ENCODE results near the gene NCLN.
A peak's percentile ranks its signal among the peaks of the same experiment; 100 is the strongest.

NCLN gene

GRCh38 chr19:3208317-3209207 lies 22.8 kb downstream of the NCLN start:
- Histone ChIP-seq H2AFZ (ENCODE audit: low read length) (no peak overlapping the region), H3K9ac (ENCODE audit: low read length) (no peak overlapping the region), H3K27me3 (ENCODE audit: insufficient read depth, low read length) (no peaks in the 10 kb centered on the region), H3K9me3 (ENCODE audit: low read length) (no peaks in the 10 kb centered on the region), H3K36me3 (ENCODE audit: insufficient read depth, low read length) (peaks cover 37% of the 10 kb centered on the region), H4K20me1 (ENCODE audit: insufficient read depth, low read length) (no peaks in the 10 kb centered on the region), H3K79me2 (ENCODE audit: insufficient read depth, low read length) (no peaks in the 10 kb centered on the region), H3K4me3 (ENCODE audit: low read depth, low read length, poor library complexity, severe bottlenecking) (no peak overlapping the region), H3K9me2 (ENCODE audit: low read depth, low read length) (no peaks in the 10 kb centered on the region), H3K4me2 (ENCODE audit: low read length) (no peak overlapping the region), H3K27ac (ENCODE audit: low read depth, low read length, poor library complexity, severe bottlenecking) (no peak overlapping the region), H3K4me1 (ENCODE audit: insufficient read depth, low read length, severe bottlenecking) (peaks cover 5% of the 10 kb centered on the region), H3F3A (ENCODE audit: insufficient read depth, low read length) (no peaks in the 10 kb centered on the region)
- no peak for TF ChIP-seq CTCF (IDR thresholded peaks at IDR 0.05; ENCODE audit: low read length)
- no peak for TF ChIP-seq EZH2 (IDR thresholded peaks at IDR 0.05; ENCODE audit: borderline replicate concordance, low read length)

- H3K36me3 ChIP-seq (ENCODE audit: insufficient read depth, low read length) = peaks cover 35% of the 10 kb centered on the region
- no peak overlapping the region for H2AFZ ChIP-seq (ENCODE audit: low read length)
- H3K27ac ChIP-seq (ENCODE audit: low read depth, low read length, poor library complexity, severe bottlenecking) = no peak overlapping the region
- H3K9me3 ChIP-seq (ENCODE audit: low read length) = no peaks in the 10 kb centered on the region
- no peaks in the 10 kb centered on the region for H3K27me3 ChIP-seq (ENCODE audit: insufficient read depth, low read length)
- peak; percentile 70 for TF ChIP-seq CTCF (IDR thresholded peaks at IDR 0.05; ENCODE audit: low read length)
- TF ChIP-seq EZH2 (IDR thresholded peaks at IDR 0.05; ENCODE audit: borderline replicate concordance, low read length) = no peak
- H3K9ac ChIP-seq (ENCODE audit: low read length) = no peak overlapping the region
- H3K4me1 ChIP-seq (ENCODE audit: insufficient read depth, low read length, severe bottlenecking) = peaks cover 8% of the 10 kb centered on the region
- H3K9me2 ChIP-seq (ENCODE audit: low read depth, low read length) = no peaks in the 10 kb centered on the region
- H3F3A ChIP-seq (ENCODE audit: insufficient read depth, low read length) = no peaks in the 10 kb centered on the region
- H3K4me3 ChIP-seq (ENCODE audit: low read depth, low read length, poor library complexity, severe bottlenecking) = no peak overlapping the region
- no peaks in the 10 kb centered on the region for H3K79me2 ChIP-seq (ENCODE audit: insufficient read depth, low read length)
- H4K20me1 ChIP-seq (ENCODE audit: insufficient read depth, low read length) = no peaks in the 10 kb centered on the region
- no peak overlapping the region for H3K4me2 ChIP-seq (ENCODE audit: low read length)
Measured at GRCh38 chr19:3210347-3211017, 24.8 kb downstream of the NCLN start.

- Histone ChIP-seq H3K27ac (ENCODE audit: low read depth, low read length, poor library complexity, severe bottlenecking) (no peak overlapping the region), H3K4me3 (ENCODE audit: low read depth, low read length, poor library complexity, severe bottlenecking) (no peak overlapping the region), H3K4me2 (ENCODE audit: low read length) (no peak overlapping the region), H3K79me2 (ENCODE audit: insufficient read depth, low read length) (no peaks in the 10 kb centered on the region), H3K36me3 (ENCODE audit: insufficient read depth, low read length) (peaks cover 32% of the 10 kb centered on the region), H4K20me1 (ENCODE audit: insufficient read depth, low read length) (no peaks in the 10 kb centered on the region), H3K27me3 (ENCODE audit: insufficient read depth, low read length) (no peaks in the 10 kb centered on the region), H3F3A (ENCODE audit: insufficient read depth, low read length) (no peaks in the 10 kb centered on the region), H3K9me2 (ENCODE audit: low read depth, low read length) (no peaks in the 10 kb centered on the region), H2AFZ (ENCODE audit: low read length) (no peak overlapping the region), H3K9me3 (ENCODE audit: low read length) (no peaks in the 10 kb centered on the region), H3K9ac (ENCODE audit: low read length) (no peak overlapping the region), H3K4me1 (ENCODE audit: insufficient read depth, low read length, severe bottlenecking) (peaks cover 8% of the 10 kb centered on the region)
- no peak for TF ChIP-seq CTCF (IDR thresholded peaks at IDR 0.05; ENCODE audit: low read length)
- TF ChIP-seq EZH2 (IDR thresholded peaks at IDR 0.05; ENCODE audit: borderline replicate concordance, low read length) = no peak
Measured at GRCh38 chr19:3211191-3211590, 25.5 kb downstream of the NCLN start.
